Stimulated activated CD4-positive, alpha-beta T cell treated with anti-CD3 and anti-CD28 coated beads, Interleukin-12 subunit alpha, Interleukin-12 subunit beta, amount 100 ng/mL, for 48 hours (primary cell): Measurements from ENCODE around the gene CTNNA2.

Experiments
- DNase-seq, 3 donors: peaks; one replicate each; pipeline ENCODE4 v3.0.0-alpha.2; 2020; ENCODE audit warnings: low read depth in 2 of 3, low spot score in 1 of 3

The CTNNA2 gene

GRCh38 chr2:80634590-80634989 is 1121.7 kb downstream of the CTNNA2 start:
- no peak for DNase-seq

GRCh38 chr2:80638783-80639182 is 1125.9 kb downstream of the CTNNA2 start:
- no peak for DNase-seq

- DNase-seq: no peak
These were observed 1129.6 kb downstream of the CTNNA2 start for GRCh38 chr2:80642465-80642864.

DNA sequence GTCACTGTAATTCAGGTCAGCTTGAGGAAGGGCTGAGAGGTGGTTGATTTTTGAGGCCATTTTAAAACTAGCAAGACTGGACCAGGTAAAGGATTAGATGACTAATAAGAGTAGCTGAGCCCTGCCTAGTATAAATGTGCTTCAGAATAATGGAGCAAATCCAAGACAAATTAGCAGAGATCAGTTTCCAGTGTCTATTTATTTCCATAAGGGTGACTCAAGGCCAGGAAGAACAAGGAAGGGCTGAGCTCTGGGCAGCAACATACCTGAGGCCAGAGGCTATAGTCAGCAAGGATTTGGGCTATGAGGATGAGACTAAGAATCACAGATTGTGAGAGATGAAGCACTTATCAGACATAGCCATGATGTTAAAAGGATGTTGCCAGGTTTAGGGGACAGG is 1130.7 kb downstream of the CTNNA2 start:
- DNase-seq: no peak

GRCh38 chr2:80651435-80651834 is 1138.6 kb downstream of the CTNNA2 start:
- no peak for DNase-seq

- no peak for DNase-seq
These were observed 1142.4 kb downstream of the CTNNA2 start for GRCh38 chr2:80655265-80655664.

- DNase-seq: no peak
These were observed 1157.9 kb downstream of the CTNNA2 start for GRCh38 chr2:80670763-80671162.

DNA sequence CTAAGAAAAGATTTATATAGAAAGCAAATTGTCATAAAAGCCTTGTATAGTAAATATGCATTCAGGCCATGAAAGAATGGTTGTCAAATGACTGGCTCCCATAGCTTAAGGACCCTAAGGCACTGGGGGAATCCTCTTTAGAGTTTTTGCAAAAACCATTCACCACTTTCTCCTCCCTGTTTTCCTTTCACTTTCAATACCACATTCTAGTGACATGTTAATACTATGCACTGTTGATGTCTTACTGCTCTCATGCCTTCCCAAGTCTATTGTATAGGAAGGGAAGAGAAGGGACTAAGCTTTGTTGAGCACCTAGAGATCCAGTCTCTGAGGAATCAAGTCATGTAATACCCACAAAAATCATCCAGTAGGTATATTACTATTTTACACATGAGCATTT is 1174.7 kb downstream of the CTNNA2 start:
- no peak for DNase-seq

GRCh38 chr2:80689106-80689505 is 1176.3 kb downstream of the CTNNA2 start:
- DNase-seq: no peak
